Bronchial epithelial cell (primary cell): Measurements from ENCODE around the gene RBMS2. TPM values are rescaled to one million over a fixed set of nuclear protein-coding genes. Genes with fewer than 3 reads are reported as not detected.
"Not testable (repeated sequence)": the region's sequence is repeated elsewhere in the genome, so short reads cannot be mapped to it uniquely, and the experiment has no call there.

Experiments
- DNase-seq: peaks from one replicate; pipeline ENCODE4 v3.0.0-alpha.2; 2010; ENCODE audit warnings: low read depth
- FAIRE-seq: peaks from 2 replicates; lab custom pipeline; 2011; peaks lifted over from hg19 to GRCh38; lab: Jason Lieb, UNC
- H3K27me3 ChIP-seq: 2 replicates; pipeline ENCODE4 v1.5.1; 2011; ENCODE audit warnings: low read length; ENCODE audit not compliant: control insufficient read depth, insufficient read depth
- H3K36me3 ChIP-seq: 2 replicates; pipeline ENCODE4 v1.5.1; 2011; ENCODE audit warnings: low read length; ENCODE audit not compliant: control insufficient read depth, insufficient read depth
- H3K4me3 ChIP-seq: 2 replicates; pipeline ENCODE4 v1.5.1; 2011; ENCODE audit warnings: mild to moderate bottlenecking, low read depth, low read length, control low read depth
- CTCF ChIP-seq: IDR thresholded peaks from 2 replicates; pipeline ENCODE4 v1.5.1; 2011; ENCODE audit warnings: mild to moderate bottlenecking, moderate library complexity, low read length, control low read depth, inconsistent platforms; ENCODE audit not compliant: insufficient read depth, severe bottlenecking
- total RNA-seq: library from RNA; depleted of rRNA; stranded (reverse); fragments of >200 nt; gene quantifications from 2 replicates; pipeline ENCODE4 v1.2.1, GENCODE V29; 2014

Gene RBMS2
- total RNA-seq, 1 donor from 2014 or later = 9.2 TPM

DNA sequence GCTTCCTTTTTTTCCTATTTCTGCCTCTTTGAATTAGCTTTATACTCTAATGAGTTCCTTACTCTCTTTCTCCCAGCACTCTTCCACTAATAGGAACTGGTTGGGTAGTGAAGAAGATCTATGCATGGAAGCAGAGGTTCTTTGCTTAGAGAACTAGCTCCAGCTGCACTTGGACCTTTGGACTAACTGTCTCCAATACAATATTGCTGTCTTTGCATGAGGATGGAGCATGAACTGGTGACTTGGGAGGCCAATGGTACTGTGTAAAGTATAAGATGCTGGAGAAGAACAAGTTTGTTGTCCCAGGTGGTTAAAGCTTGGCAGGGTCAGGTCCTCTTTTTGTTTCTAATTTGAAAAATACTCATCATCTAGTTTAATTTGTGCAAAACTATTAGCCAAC lies 31.3 kb upstream of the RBMS2 start:
- FAIRE-seq (no peak), DNase-seq (no peak)
- Histone ChIP-seq H3K36me3 (no peaks in the 10 kb centered on the region), H3K4me3 (no peak overlapping the region), H3K27me3 (peaks cover 4% of the 10 kb centered on the region)
- TF ChIP-seq CTCF = no peak

- H3K27me3 ChIP-seq, FAIRE-seq, H3K4me3 ChIP-seq, H3K36me3 ChIP-seq, DNase-seq: not testable (repeated sequence)
These were observed 28.1 kb upstream of the RBMS2 start for GRCh38 chr12:56493409-56494105.

DNA sequence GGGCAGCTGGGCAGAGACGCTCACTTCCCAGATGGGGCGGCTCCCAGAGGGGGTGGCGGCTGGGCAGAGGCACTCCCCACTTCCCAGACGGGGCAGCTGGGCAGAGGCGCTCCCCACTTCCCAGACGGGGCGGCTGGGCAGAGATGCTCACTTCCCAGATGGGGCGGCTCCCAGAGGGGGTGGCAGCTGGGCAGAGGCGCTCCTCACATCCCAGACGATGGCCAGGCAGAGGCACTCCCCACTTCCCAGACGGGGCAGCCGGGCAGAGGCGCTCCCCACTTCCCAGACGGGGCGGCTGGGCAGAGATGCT lies 27.6 kb upstream of the RBMS2 start:
- not testable (repeated sequence) for H3K27me3 ChIP-seq, FAIRE-seq, H3K36me3 ChIP-seq, H3K4me3 ChIP-seq, DNase-seq

GRCh38 chr12:56494481-56494880 lies 27.1 kb upstream of the RBMS2 start:
- not testable (repeated sequence) for DNase-seq, FAIRE-seq

GRCh38 chr12:56496704-56497103 lies 24.9 kb upstream of the RBMS2 start:
- not testable (repeated sequence) for H3K27me3 ChIP-seq, H3K36me3 ChIP-seq, FAIRE-seq, H3K4me3 ChIP-seq, DNase-seq
- peak; percentile 36 for TF ChIP-seq CTCF

More at GRCh38 chr12:56494481-56494880, 27.1 kb upstream of the RBMS2 start:
- H3K4me3 ChIP-seq, H3K36me3 ChIP-seq, H3K27me3 ChIP-seq: not testable (repeated sequence)

DNA sequence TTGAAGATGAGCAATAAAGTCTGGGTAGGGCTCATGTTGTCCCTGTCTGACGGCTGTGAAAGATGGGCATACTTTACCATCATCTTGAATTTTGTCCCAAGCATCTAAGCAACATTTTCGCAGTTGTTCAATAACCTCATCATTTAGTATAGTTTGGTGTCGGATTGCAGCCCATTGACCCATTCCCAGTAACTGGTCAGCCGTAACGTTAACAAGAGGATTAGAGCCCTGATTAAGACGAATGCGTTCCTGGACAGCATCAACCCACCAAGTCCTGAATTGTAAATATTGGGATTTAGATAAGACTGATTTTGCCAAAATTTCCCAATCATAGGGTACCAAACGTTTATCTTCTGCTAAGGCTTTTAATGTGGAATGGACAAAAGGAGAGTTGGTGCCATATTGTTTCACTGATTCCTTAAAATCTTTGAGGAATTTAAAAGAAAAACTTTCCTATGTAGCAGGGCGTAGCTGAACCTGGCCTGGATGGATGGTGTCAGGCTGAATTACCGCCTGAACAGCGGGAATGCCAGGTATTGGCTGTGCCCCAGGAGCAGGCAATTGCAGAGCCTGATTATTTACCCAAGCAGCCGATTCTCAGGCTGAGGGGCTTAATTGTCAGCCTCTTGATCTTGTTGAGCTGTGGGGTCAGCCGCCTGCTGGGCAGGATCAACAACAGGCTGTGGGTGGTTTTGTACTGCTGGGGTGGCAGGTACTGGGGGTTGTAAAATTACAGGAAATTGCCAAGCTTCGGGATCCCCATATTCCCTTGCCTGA lies 23.3 kb upstream of the RBMS2 start:
- not testable (repeated sequence) for DNase-seq, H3K36me3 ChIP-seq, H3K27me3 ChIP-seq, H3K4me3 ChIP-seq
- peak; percentile 18 for FAIRE-seq

DNA sequence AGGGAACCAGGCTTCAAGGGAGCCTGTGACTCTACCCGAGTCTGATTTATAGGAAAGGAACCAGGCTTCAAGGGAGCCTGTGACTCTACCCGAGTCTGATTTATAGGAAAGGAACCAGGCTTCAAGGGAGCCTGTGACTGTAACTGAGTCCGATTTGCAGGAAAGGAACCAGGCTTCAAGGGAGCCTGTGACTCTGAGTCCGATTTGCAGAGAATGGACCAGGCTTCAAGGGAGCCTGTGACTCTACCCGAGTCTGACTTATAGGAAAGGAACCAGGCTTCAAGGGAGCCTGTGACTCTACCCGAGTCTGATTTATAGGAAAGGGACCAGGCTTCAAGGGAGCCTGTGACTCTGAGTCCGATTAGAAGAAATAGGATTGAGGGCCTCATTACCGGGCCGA lies 22.2 kb upstream of the RBMS2 start:
- not testable (repeated sequence) for FAIRE-seq, DNase-seq, H3K36me3 ChIP-seq, H3K27me3 ChIP-seq, H3K4me3 ChIP-seq

DNA sequence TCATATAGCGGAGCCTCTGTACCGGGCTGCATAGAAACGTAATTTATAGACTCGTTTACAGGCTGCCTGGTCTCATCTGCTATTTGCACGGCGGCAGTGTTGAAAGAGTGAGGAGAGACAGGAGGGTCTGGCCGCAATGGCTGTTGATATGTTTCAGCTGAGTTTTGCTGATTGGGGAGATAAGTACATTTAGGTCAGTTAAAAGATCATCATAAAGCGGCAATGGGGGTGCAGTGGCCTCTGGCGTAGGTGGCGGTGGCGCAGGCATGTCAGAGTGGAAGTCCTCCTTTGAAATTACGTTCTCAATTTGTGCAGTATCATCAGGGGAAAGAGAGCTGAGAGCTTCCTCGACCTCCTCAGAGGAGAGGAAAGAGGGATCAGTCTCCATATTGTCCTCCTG lies 21.7 kb upstream of the RBMS2 start:
- FAIRE-seq, H3K27me3 ChIP-seq, H3K36me3 ChIP-seq, H3K4me3 ChIP-seq, DNase-seq: not testable (repeated sequence)

DNA sequence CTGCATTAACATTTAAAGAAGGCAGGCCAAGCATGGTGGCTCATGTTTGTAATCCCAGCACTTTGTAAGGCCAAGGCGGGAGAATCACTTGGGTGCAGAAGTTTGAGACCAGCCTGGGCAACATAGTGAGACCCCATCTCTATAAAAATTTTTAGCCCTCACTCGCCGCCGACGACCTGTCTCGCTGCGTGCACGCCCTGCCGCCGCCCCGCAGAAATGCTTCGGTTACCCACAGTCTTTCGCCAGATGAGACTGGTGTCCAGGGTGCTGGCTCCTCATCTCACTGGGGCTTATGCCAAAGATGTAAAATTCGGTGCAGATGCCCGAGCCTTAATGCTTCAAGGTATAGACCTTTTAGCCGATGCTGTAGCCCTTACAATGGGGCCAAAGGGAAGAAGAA lies 10.8 kb upstream of the RBMS2 start:
- no peak for TF ChIP-seq CTCF
- FAIRE-seq (no peak), DNase-seq (no peak)
- Histone ChIP-seq H3K4me3 (no peak overlapping the region), H3K36me3 (no peaks in the 10 kb centered on the region), H3K27me3 (no peaks in the 10 kb centered on the region)

DNA sequence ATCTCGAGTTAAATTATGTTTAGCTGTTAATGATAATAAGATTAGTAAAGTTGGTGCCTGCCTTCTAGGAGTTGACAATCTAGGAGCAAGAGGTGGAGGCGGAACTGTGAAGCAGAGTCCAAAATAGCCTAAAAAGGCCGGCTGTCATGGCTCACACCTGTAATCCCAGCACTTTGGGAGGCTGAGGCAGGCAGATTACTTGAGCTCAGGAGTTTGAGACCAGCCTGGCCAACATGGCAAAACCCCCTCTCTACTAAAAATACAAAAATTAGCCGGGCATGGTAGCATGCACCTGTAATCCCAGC lies 7.7 kb upstream of the RBMS2 start:
- H3K27me3 ChIP-seq, H3K36me3 ChIP-seq, DNase-seq, FAIRE-seq, H3K4me3 ChIP-seq: not testable (repeated sequence)
